Stimulated activated effector memory CD8-positive, alpha-beta T cell treated with anti-CD3 and anti-CD28 coated beads, Interleukin-12 subunit alpha, Interleukin-12 subunit beta, amount 100 ng/mL, for 72 hours (primary cell): ENCODE data around the gene GRK6.
A peak's percentile ranks its signal among the peaks of the same experiment; 100 is the strongest.

Experiments
- ATAC-seq: fragments of 150-1000 bp; cut with Tn5 transposase; 2 replicates; pipeline ENCODE4 v1.10.0; 2021
- DNase-seq, 2 donors: peaks; one replicate each; pipeline ENCODE4 v3.0.0; 2021 to 2022; ENCODE audit warnings: low spot score in 2 of 2
- H3K27ac Mint-ChIP-seq: one replicate; pipeline ENCODE4 v1.8.0; 2022; ENCODE audit warnings: mild to moderate bottlenecking, mixed read lengths
- H3K36me3 Mint-ChIP-seq: one replicate; pipeline ENCODE4 v1.8.0; 2022; ENCODE audit warnings: mild to moderate bottlenecking, mixed read lengths
- H3K4me1 Mint-ChIP-seq: one replicate; pipeline ENCODE4 v1.8.0; 2022; ENCODE audit warnings: mixed read lengths
- H3K4me3 Mint-ChIP-seq: one replicate; pipeline ENCODE4 v1.8.0; 2022; ENCODE audit warnings: mild to moderate bottlenecking, mixed read lengths
- H3K9me3 Mint-ChIP-seq: one replicate; pipeline ENCODE4 v1.8.0; 2022; ENCODE audit warnings: mixed read lengths

The GRK6 gene

DNA sequence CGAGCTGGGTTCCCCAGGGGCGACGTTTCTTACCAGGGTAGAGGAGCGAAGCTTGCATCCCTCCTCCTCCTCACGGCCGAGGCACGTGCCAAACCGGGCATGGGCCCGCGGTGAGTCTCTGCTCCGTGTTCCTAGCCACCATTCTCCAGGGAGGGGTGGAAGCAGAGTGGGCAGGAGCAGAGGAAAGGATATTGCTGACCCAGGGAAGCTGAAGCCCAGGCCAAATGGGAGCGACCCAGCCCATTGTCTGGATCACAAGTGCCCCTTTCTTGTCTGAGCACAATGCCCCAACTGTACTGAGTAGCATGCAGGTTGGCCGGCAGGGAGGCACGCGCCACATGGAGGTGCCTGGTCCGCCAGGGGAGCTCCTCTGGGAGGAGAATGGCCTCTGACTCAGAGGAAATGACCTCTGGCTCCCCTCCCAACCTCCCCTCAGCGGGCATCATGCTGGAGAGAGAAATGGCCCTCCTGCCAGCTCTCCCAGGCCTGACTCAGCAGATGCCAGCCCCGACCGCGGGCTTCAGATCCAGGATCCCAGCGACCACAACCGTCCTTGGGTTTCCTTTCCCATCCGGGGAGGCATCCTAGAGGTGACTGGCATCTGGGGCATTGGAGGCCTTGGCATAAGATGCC, 21.3 kb downstream of the GRK6 start:
- H3K4me1 Mint-ChIP-seq, result peaks cover 47% of the 10 kb centered on the region
- no peak for DNase-seq
- peak overlapping the region; percentile 81 for H3K27ac Mint-ChIP-seq
- H3K4me3 Mint-ChIP-seq, result peak overlapping the region; percentile 61
- H3K9me3 Mint-ChIP-seq, result no peaks in the 10 kb centered on the region
- ATAC-seq, result no peak
- peaks cover 60% of the 10 kb centered on the region for H3K36me3 Mint-ChIP-seq

DNA sequence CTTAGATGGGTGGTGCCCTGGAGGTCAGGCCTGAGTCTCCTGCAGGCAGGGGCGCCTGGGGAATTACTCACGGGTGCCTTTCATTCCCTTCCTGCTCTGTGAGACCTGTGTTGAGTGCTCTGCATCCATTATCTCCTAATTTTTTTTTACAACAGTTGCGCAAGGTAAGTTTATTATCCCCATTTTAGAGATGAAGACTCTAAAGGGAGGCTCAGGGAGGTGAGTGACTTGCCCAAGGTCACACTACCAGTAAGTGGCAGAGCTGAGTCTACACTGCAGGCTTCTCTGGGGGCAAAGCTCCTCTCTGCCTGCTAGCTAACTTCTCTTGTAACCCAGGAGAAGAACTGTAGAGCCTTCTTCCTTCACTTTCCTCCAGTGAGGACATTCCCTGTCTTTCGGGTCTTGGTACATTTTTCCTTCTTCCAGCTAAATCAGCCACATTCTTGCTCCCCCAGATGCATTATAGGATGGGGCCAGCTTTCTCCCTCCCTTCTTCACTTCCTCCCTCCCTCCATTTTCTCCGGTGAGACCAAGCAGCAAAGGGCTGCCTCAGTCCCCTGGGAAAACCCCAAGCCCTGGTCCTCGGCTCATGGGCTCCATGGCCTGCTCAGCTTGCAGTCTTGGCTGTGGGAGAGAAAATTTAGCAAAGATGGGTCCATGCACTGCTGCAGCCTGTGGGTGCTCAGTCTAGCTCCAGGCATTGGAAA, 21.9 kb downstream of the GRK6 start:
- Mint-ChIP-seq H3K27ac (peak overlapping the region; percentile 81), H3K36me3 (peaks cover 63% of the 10 kb centered on the region), H3K4me3 (peak overlapping the region; percentile 61), H3K9me3 (no peaks in the 10 kb centered on the region), H3K4me1 (peaks cover 54% of the 10 kb centered on the region)
- ATAC-seq (no peak), DNase-seq (no peak)

DNA sequence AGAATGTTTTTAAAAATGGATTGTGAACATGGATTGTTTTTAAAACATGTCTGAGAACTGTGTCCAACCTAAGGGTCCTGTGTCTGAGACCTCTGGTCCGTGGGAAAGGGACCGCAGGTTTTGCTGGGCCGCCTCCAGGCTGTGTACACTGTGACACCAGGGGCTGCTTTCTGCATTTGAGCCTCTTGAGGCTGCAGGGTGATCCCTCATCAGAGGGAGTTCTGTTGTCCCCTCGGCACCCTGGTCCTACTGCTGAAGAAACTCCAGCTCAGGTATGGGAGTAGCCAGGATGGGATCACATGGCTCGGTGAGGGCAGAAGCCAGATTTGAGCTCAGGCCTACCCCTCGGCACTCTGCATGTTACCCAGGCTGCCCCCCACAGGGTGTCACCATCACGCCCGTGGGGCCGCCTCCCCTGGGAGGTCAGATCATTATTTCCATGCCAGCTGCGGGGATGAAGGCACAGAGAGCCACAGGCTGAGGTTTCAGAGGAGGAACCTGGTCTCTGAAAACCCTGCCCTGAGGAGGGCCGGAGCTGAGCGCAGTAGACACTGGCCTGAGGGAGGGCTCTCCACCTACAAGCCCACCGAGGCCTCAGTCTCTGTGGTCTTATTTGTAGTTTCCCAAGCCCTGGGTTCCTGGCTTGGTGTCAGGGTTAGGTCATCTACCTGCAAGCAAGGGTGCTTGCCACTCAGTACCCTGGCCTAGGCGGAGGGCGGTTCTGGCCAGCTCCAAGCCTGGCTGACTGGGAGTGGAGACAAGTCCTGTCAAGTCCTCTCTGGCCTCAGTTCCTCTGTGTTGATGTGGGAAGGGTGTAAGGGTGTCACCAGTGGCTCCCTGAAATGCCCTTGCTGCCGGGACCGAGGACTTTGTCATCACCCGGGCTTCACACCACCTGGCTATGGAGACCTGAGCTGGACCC, 22.9 kb downstream of the GRK6 start:
- Mint-ChIP-seq H3K4me3 (no peak overlapping the region), H3K27ac (no peak overlapping the region), H3K9me3 (no peaks in the 10 kb centered on the region), H3K4me1 (peaks cover 53% of the 10 kb centered on the region), H3K36me3 (peaks cover 68% of the 10 kb centered on the region)
- no peak for DNase-seq
- no peak for ATAC-seq

DNA sequence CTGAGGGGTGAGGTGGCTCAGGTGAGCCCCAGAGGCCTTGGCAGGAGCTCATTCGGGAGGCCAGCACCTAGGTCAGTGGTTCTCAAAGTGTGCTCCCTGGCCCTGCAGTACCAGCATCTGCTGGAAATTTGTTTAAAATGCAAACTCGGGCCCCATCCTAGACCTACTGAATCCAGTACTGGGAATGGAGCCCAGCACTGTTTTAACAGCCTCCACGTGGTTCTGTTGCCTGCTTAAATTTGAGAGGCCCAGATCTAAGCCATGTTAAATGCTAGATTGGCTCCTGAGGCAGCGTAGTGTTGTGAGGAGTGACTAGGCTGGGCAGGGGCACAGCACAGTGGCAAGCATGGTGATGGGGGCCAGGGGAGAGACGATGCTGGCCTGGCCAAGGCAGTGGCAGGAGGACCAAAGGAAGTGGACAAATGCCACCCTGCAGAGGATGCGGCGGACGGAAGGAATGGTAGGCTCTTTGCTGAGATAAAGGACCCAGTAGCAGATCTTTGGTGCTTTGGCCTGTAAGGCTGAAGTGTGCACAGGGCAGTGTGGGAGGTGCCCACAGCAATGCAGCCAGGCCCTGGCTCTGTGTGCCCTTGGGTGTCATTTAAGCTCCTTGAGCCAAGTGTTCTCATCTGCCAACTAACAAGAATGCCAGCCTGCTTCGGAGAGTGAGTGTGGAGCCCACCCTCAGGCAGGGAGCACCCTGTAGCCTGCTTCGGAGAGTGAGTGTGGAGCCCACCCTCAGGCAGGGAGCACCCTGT, 24.4 kb downstream of the GRK6 start:
- Mint-ChIP-seq H3K9me3 (no peaks in the 10 kb centered on the region), H3K36me3 (peaks cover 64% of the 10 kb centered on the region), H3K4me3 (no peak overlapping the region), H3K27ac (no peak overlapping the region), H3K4me1 (peaks cover 38% of the 10 kb centered on the region)
- ATAC-seq (no peak), DNase-seq (no peak)

DNA sequence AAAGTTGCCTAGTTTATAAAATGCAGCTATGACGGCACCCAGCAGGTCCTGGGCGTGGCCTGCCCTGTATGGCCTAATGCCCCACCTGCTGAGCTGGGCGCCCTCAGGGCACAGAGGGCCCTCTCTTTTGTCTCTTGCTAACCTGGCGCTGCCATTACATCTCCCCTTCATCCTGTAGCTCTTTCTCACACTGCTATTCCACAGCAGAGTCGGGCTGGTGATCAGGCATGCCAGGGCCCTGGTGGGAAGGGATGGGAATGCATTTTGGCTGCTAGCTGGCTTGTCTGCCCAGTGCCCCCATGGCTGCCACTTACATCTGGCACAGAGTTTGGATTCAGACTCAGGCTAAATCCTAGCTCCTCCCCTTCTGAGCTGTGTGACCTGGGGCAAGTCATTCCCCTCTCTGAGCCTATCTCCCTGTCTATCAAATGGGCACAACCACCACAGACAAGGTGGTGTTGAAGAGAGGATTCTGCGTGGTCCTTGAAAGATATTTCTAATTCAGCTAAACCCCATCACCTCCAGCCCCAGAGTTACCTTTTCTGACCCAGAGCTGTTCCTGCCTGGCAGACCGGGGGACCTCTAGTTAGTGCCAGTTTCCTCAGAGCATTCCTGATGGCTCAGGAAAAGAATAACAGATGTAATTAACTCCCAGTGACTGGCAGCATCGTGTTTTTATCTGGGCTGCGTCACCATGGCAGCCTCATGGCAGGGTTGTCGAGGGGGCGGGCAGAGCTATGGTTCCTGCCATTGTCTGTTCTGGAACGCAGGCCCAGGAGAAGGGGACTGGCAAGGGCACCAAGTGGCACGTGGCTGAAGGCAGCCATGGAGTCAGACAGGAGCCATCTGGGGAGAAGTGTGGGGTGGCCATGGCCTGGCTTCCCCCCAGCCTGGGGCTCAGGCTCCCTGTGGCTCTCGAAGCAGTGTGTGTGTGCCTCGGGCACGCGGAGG, 26.5 kb downstream of the GRK6 start:
- no peak for DNase-seq
- no peak for ATAC-seq
- peaks cover 73% of the 10 kb centered on the region for H3K36me3 Mint-ChIP-seq
- no peaks in the 10 kb centered on the region for H3K9me3 Mint-ChIP-seq
- peak overlapping the region; percentile 88 for H3K27ac Mint-ChIP-seq
- peak overlapping the region; percentile 73 for H3K4me3 Mint-ChIP-seq
- peaks cover 45% of the 10 kb centered on the region for H3K4me1 Mint-ChIP-seq

DNA sequence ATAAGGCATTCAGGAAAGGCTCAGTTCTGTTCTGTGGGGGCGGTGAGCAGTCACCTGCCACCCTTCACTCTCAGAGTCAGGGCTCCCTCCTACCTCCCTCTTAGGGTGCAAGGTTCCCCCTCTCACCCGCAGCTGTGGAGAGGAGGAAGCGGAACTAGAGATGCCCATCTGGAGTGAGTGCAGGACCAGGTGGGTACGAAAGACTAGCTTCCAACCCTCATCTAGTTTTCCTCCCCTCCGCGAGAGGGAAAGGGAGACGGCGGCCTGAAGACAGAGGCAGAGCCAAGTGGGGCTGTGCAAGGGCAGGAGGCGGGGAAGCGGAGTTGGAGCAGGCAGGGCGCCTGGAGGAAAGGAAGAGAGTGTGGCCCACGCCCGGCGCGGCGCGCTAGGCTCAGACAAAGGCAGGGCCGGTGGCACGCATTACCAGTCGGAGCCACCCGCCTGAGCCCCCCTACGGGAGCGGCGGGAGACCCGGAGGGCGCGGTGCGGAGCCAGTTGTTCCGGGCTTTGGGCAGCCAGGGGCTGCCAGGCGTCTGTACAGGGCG, 27.4 kb downstream of the GRK6 start:
- H3K4me3 Mint-ChIP-seq, result peak overlapping the region; percentile 73
- peak overlapping the region; percentile 88 for H3K27ac Mint-ChIP-seq
- no peaks in the 10 kb centered on the region for H3K9me3 Mint-ChIP-seq
- no peak for DNase-seq
- peaks cover 36% of the 10 kb centered on the region for H3K4me1 Mint-ChIP-seq
- ATAC-seq, result no peak
- H3K36me3 Mint-ChIP-seq, result peaks cover 65% of the 10 kb centered on the region

DNA sequence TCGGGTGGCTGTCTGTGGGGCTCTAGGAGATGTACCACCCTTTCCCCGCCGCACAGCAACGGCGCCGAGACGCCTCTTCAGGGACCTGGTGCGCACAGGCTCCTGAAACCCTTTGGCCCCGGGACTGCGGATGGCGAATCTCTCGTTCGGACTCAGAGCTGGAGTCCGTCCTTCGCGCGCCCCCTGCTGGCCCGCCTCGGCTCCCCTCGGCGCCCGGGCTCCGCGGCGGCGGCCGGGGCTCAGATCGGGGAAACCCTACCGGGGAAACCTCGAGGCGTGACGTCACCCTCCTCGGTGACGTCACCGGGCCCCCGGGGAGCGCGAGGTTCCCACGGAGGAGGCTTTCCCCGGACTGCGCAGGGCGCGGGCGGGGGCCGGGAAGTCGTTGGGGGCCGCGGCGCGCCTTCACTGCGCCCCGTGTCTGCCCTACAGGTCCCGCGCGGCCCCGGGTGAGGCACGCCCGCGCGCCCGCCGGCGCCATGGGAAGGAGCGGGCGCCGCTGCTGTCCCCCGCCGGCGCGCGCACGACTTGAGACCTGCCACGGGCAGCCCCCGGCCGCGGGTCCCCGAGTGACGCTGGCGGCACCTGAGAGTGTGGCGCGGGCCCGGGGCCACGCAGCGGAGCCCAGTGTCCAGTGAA, 28.0 kb downstream of the GRK6 start:
- Mint-ChIP-seq H3K36me3 (peaks cover 66% of the 10 kb centered on the region), H3K27ac (peak overlapping the region; percentile 88), H3K9me3 (no peaks in the 10 kb centered on the region), H3K4me3 (peak overlapping the region; percentile 73), H3K4me1 (peaks cover 36% of the 10 kb centered on the region)
- DNase-seq (peak; percentile 98 to 99), ATAC-seq (peak; percentile 71)

DNA sequence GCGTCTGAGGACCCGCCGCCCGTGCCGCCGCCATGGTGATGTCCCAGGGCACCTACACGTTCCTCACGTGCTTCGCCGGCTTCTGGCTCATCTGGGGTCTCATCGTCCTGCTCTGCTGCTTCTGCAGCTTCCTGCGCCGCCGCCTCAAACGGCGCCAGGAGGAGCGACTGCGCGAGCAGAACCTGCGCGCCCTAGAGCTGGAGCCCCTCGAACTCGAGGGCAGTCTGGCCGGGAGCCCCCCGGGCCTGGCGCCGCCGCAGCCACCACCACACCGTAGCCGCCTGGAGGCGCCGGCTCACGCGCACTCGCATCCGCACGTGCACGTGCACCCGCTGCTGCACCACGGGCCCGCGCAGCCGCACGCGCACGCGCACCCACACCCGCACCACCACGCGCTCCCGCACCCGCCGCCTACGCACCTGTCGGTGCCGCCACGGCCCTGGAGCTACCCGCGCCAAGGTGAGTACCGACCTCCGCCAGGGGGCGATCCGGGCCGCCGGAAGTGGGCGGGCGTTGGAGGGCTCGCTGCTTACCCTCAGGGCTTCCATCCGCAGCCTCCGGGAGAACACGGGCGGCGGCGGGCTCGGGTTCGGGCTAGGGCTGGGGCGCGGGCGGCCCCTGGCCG, 28.7 kb downstream of the GRK6 start:
- Mint-ChIP-seq H3K36me3 (peaks cover 64% of the 10 kb centered on the region), H3K9me3 (no peaks in the 10 kb centered on the region), H3K4me1 (peaks cover 36% of the 10 kb centered on the region), H3K4me3 (peak overlapping the region; percentile 73), H3K27ac (peak overlapping the region; percentile 87)
- DNase-seq, result peak; percentile 95 to 98
- peak; percentile 75 for ATAC-seq

DNA sequence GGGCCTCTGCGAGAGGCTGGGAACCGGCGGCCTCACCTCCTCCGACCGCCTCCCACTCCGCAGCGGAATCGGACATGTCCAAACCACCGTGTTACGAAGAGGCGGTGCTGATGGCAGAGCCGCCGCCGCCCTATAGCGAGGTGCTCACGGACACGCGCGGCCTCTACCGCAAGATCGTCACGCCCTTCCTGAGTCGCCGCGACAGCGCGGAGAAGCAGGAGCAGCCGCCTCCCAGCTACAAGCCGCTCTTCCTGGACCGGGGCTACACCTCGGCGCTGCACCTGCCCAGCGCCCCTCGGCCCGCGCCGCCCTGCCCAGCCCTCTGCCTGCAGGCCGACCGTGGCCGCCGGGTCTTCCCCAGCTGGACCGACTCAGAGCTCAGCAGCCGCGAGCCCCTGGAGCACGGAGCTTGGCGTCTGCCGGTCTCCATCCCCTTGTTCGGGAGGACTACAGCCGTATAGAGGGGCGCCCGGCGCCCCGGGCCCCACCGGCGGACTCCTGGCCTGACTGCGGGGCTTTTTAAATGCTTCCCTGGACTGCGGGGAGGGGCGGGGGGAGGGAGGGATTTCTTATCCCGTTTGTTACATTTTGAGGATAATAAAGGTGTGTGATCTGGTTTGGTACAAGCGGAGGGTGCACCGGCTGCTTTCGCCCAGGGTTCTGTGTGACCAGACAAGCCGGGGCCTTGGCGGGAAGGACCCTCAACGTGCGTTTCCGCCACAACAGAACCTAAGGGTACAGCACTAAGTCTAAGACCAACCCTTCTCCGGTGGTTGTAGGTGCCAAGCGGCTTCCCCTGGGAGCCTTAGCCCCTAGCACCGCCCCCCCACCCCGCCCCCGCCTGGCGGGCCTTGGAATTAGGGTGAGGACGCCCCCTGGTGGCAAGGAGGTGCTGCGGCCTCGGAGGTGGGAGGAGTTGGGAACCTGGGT, 29.4 kb downstream of the GRK6 start:
- Mint-ChIP-seq H3K9me3 (no peaks in the 10 kb centered on the region), H3K27ac (peak overlapping the region; percentile 87), H3K4me1 (peaks cover 36% of the 10 kb centered on the region), H3K4me3 (peak overlapping the region; percentile 73), H3K36me3 (peaks cover 66% of the 10 kb centered on the region)
- DNase-seq (peak; percentile 93 to 96), ATAC-seq (peak; percentile 43)

DNA sequence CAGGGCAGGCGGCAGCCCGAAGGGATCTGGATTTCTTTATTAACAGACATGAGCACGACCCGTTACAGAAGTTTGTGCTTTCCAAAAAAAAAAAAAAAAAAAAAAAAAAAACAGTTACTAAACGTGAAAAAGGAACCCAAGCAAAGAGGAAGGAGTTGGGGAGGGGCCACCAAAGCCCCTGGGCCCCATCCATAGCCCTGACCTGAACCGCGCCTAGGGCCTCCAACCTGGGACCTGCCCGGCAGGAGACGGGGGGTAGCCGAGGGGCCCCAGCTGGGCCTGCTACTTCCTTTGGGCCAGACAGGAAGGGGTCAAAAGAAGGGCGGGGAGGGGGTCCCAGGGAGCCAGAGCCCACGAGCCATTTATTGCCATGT, 30.1 kb downstream of the GRK6 start:
- H3K4me1 Mint-ChIP-seq, result peaks cover 40% of the 10 kb centered on the region
- peaks cover 71% of the 10 kb centered on the region for H3K36me3 Mint-ChIP-seq
- H3K9me3 Mint-ChIP-seq, result no peaks in the 10 kb centered on the region
- peak overlapping the region; percentile 73 for H3K4me3 Mint-ChIP-seq
- DNase-seq, result no peak
- ATAC-seq, result no peak
- peak overlapping the region; percentile 87 for H3K27ac Mint-ChIP-seq

DNA sequence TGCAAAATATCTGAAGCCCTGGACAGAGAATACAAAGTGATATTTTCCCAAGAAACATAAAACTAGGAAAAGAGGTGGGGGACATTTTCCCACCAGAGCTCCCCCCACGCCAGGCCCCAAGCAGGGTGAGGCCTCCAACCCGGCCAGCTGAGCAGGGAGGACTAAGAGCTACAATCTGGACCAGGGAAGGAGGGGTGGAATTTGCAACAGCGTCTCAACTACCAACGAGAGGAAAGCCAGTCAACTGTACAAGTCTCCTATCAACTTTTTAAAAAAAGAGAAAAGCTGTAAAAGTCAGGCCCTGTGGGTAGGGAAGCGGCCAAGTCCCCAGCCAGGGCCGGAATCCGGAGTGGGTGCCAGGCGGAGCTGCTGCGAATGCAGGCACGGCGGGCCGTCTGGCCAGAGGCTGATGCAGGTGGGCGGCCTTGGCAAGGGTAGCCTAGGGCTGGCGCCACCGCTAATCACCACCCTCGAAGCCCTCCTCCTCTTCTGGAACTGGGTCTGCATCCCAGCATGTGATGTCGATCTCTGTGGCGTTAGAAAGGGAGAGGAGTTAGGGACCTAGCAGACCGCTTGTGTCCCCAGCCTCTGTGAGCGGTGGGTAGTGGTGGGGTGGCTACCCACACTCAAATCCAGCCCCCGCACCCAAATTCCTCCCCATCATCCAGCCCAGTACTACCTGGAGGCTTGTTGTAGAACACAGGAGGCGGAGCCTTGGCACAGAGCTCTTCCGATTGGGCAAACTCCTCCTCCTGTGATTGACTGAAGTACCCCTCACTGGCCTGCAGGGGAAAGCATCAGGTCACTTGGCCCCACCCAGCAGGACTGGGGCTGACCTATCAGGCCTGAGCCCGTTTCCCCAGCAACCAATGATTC, 30.7 kb downstream of the GRK6 start:
- Mint-ChIP-seq H3K27ac (peak overlapping the region; percentile 87), H3K4me1 (peaks cover 39% of the 10 kb centered on the region), H3K4me3 (peak overlapping the region; percentile 28), H3K36me3 (peaks cover 78% of the 10 kb centered on the region), H3K9me3 (no peaks in the 10 kb centered on the region)
- DNase-seq, result peak in 1 of 2 donors; percentile 78
- peak; percentile 52 for ATAC-seq
